GM12878 (cell line): Measurements from ENCODE around the gene CRY1.

Experiments used
- CREM ChIP-seq: IDR thresholded peaks from 2 replicates; pipeline ENCODE4 v1.6.1; 2014; ENCODE audit warnings: antibody characterized with exemption, low read depth
- CTCF ChIP-seq, 3 experiments: IDR thresholded peaks in 2 of 3; conservative IDR thresholded peaks in 1 of 3; 2 replicates each; pipeline ENCODE4 v1.5.1; 2011; ENCODE audit warnings: low read depth in 3 of 3, low read length in 3 of 3, mild to moderate bottlenecking in 3 of 3, control low read depth in 2 of 3, moderate library complexity in 2 of 3, inconsistent platforms in 1 of 3, mixed read lengths in 1 of 3; ENCODE audit not compliant: control insufficient read depth in 2 of 3, insufficient read depth in 1 of 3; ENCODE audit errors: extremely low read depth in 1 of 3
- JUND ChIP-seq: IDR thresholded peaks from 2 replicates; pipeline ENCODE4 v1.6.1; 2012; ENCODE audit warnings: low read depth, mild to moderate bottlenecking, low read length, improper control_type of control experiment, moderate library complexity
- MAX ChIP-seq: IDR thresholded peaks from 2 replicates; pipeline ENCODE4 v1.6.1; 2012; ENCODE audit warnings: low read depth, low read length, improper control_type of control experiment
- POLR2A ChIP-seq: IDR thresholded peaks from 2 replicates; pipeline ENCODE4 v1.6.1; 2011; ENCODE audit warnings: low read depth, mild to moderate bottlenecking, low read length
- SUZ12 ChIP-seq: fragments of 200-600 bp; sonication (generic); IDR thresholded peaks from one replicate; pipeline ENCODE4 v1.6.1; 2018; ENCODE audit warnings: antibody characterized with exemption, mild to moderate bottlenecking; ENCODE audit not compliant: unreplicated experiment
- ZSCAN29 ChIP-seq: fragments of 450-650 bp; IDR thresholded peaks from 2 replicates; pipeline ENCODE4 v1.6.1; 2017; ENCODE audit warnings: mild to moderate bottlenecking, moderate library complexity

GRCh38 chr12:107091381-107091780, 2.0 kb downstream of the CRY1 start:
- TF ChIP-seq JUND (no peak), SUZ12 (no peak), CREM (no peak), CTCF (IDR thresholded peaks at IDR 0.05 in 2 of 3, conservative IDR thresholded peaks at IDR 0.05 in 1 of 3; ENCODE audit: control insufficient read depth in 2 of 3, extremely low read depth in 1 of 3, insufficient read depth in 1 of 3, low read depth in 3 of 3, low read length in 3 of 3) (no peak), POLR2A (no peak), ZSCAN29 (no peak), MAX (no peak)
